Motor neuron (in vitro differentiated cells): ENCODE data around the gene SPOCK1. TPM values are rescaled to one million over a fixed set of nuclear protein-coding genes. Genes with fewer than 3 reads are reported as not detected.

Source experiments
- ATAC-seq, 8 experiments: fragments of 200-7000 bp; cut with Tn5 transposase; replicated peaks in 6 of 8; 2 replicates each; pipeline ENCODE4 v1.8.0; 2021; ENCODE audit warnings: mild to moderate bottlenecking in 8 of 8, moderate library complexity in 8 of 8
- H3K27ac ChIP-seq, 2 donors: fragments of 250-450 bp; sonication (Bioruptor Pico); 2 replicates each; pipeline ENCODE4 v1.9.0; 2021; ENCODE audit warnings: antibody characterized with exemption in 2 of 2, mild to moderate bottlenecking in 2 of 2, moderate library complexity in 1 of 2
- H3K4me1 ChIP-seq, 2 donors: fragments of 250-450 bp; sonication (Bioruptor Pico); replicated peaks in 1 of 2; 2 replicates each; pipeline ENCODE4 v1.6.1; 2021; ENCODE audit warnings: antibody characterized with exemption in 2 of 2, mild to moderate bottlenecking in 2 of 2, moderate library complexity in 1 of 2
- H3K4me3 ChIP-seq, 5 donors: fragments of 250-450 bp; sonication (Bioruptor Pico); 2 replicates each; pipeline ENCODE4 v1.9.0; 2021; ENCODE audit warnings: antibody characterized with exemption in 5 of 5, mild to moderate bottlenecking in 5 of 5, moderate library complexity in 4 of 5
- WGBS, 10 experiments: fragments of 450-650 bp; shearing (Covaris generic); methylation state at CpG; one replicate each; pipeline ENCODE4 v1.0.0; 2022; 5-methylcytosine and 5-hydroxymethylcytosine counted together
- in situ Hi-C, 9 experiments: fragments of 400-800 bp; cut with MboI; loops; one replicate each; pipeline ENCODE4 v1.15.0; 2021; ENCODE audit warnings: low sequenced_read_pairs in 9 of 9, low pct_unique_long_range_greater_than_20kb in 2 of 9; ENCODE audit not compliant: unreplicated experiment in 9 of 9
- total RNA-seq, 8 experiments: library from RNA; unstranded; fragments of 300-600 nt; gene quantifications; 2 replicates each; pipeline versions ENCODE4 v1.2.3 to v1.2.4, GENCODE V29; 2022

Gene SPOCK1
- total RNA-seq, 8 experiments from 2014 or later, result 9.4 to 154 (median 25.1) TPM

DNA sequence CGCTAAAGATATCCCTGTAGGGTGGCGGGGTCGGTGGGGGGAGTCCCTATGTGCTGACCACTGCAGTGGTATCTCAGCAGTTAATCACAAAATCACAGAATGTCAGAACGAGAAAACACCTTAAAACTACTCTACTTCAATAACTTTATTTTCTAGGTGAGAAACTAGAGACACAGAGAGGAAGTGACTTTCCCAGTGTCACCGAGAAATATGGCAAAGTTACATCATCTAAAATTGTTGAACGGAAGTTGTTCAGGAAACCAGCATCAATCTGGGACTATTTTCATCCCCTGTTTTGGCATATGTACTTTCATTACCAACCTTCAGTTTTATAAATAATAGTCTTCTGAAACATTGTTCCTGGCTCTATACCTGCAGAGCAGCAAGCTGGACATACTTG lies 384.0 kb downstream of the SPOCK1 start:
- Histone ChIP-seq H3K27ac (no peak overlapping the region), H3K4me3 (no peak overlapping the region), H3K4me1 (peaks cover 0 to 5% of the 10 kb centered on the region in 2 donors)
- in situ Hi-C loops, result no loop called here
- no peak for ATAC-seq
- 60 to 95% (median 83%) methylated on average over 1 to 6 of the region's 6 CpGs; no CpG with 5 or more reads in 3 of the 10 experiments for WGBS, 10 experiments

DNA sequence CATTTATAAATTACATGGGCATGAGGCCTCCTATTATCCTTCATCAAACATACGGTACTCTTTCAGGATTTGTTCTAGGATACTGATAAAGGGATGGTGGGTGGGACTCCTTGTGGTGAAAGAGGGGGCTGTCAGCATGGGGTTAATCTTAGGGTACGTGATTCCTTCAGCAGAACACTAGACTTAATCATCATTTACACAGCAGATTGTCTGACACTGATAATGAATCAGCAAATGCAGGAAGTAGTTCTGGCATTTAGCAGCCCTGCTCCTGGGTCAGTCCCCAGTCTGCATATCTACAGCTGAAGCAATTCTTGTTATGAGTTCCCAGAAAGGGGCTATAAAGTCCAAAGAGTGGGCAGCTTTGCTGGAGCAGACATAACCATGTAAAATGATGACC lies 384.6 kb downstream of the SPOCK1 start:
- ATAC-seq, result peak in 5 of 8 experiments; percentile 16 to 86 (median 75)
- H3K4me1 ChIP-seq, result peaks cover 0 to 5% of the 10 kb centered on the region in 2 donors
- H3K4me3 ChIP-seq, result no peak overlapping the region
- H3K27ac ChIP-seq, result no peak overlapping the region
- 17 to 100% (median 60%) methylated on average over 1 to 2 of the region's 2 CpGs; no CpG with 5 or more reads in 4 of the 10 experiments for WGBS, 10 experiments
- in situ Hi-C loops, result no loop called here

DNA sequence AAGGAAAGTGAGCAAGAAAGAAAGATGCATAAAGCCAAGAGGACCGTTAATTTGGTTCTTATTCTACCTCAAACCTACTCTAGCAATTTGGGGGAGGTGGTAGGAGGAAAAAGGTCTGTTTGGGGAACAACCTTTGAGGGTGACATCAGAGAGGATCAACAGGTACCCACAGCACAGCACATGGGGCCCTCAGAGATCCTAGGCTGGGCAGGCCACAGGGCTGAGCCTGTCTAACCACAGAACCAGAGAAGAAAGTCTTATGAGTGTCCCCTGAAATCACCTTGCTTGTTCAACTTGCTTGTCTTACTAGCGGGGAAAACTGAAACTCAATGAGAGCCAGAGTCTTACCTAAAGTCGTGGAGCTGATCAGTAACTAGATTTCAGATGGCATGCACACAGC lies 385.2 kb downstream of the SPOCK1 start:
- Histone ChIP-seq H3K27ac (no peak overlapping the region), H3K4me1 (peaks cover 0 to 5% of the 10 kb centered on the region in 2 donors), H3K4me3 (no peak overlapping the region)
- in situ Hi-C loops, result no loop called here
- WGBS, 10 experiments, result 50 to 93% (median 80%) methylated on average over 1 to 3 of the region's 3 CpGs
- ATAC-seq, result no peak

DNA sequence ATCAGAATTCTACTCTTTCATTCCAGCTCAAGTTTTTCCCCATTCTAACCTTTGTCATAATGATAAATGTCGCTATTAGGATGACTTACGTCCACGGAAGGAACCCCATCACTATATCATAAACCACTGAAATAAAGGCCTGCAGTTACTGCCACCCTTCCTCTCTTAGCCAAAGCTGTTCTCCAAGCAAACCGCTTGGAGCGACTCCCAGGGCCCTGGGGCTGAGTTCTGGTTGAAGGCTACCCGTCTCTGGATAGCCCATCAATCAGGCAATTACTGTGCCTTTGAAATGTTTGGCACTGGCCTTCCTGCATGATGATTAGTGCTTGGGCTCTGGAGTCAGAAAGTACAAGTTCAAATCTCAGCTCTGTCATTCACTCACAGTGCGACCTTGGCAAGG lies 386.0 kb downstream of the SPOCK1 start:
- in situ Hi-C loops, result no loop called here
- H3K4me3 ChIP-seq, result no peak overlapping the region
- H3K4me1 ChIP-seq, result peaks cover 0 to 5% of the 10 kb centered on the region in 2 donors
- no peak for ATAC-seq
- no peak overlapping the region for H3K27ac ChIP-seq
- WGBS, 10 experiments, result 75 to 96% (median 85%) methylated on average over 1 to 6 of the region's 7 CpGs; no CpG with 5 or more reads in 1 of the 10 experiments

DNA sequence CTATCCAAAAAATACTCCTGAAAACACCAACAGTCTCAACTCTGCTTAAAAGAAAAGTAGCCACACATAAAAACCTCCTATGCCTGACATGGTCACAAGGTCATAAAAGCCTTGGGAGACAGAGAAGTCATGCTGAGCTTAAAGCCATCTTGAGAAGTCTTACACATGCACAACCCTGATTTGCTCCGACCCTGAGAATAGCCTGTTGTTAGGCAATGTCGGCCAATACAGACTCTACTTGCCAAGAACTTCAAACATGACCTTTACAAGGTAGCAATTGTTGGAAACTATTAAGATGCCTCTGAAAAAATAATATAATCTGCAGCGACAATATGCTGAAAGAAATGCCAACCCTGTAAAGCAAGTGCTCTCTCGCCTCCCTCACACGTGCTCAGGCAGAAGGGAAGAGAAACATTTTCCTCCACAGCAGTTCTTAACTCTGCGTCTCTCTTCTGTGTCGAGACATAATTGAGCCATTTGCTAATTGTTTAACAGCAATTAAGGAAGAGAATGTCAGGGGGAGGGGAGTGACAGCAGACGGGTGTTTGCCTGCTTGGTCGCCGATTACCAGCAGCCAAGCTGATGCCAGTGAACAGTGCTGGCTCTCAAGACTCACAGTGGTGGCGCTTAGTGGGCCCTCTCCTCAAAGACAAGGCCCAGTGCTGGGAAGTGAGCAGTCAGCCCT lies 393.6 kb downstream of the SPOCK1 start:
- 60 to 100% (median 87%) methylated on average over 1 to 9 of the region's 11 CpGs; no CpG with 5 or more reads in 1 of the 10 experiments for WGBS, 10 experiments
- no peak for ATAC-seq
- Histone ChIP-seq H3K4me1 (no peaks in the 10 kb centered on the region), H3K27ac (no peak overlapping the region), H3K4me3 (no peak overlapping the region)
- in situ Hi-C loops, result no loop called here

DNA sequence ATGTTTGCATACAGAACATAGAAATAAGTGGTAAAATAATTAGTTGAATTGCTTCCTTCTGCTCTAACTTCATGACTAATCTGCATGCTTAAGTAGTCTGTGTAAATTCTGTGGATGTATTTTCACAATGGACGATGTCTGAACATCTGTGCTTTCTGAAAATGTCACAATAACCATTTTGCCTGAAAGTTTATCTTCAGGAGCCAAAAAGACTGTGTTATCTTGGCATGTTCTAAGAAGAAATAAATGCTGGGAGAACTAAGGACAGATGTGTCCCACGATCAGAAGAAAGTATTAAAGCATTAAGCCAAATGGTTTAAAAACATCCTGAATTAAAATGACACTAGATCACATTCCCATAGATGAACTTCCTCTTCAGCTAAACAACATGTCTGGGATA lies 397.6 kb downstream of the SPOCK1 start:
- peak in 2 of 8 experiments; percentile 40 to 43 for ATAC-seq
- H3K4me1 ChIP-seq, result no peaks in the 10 kb centered on the region
- no peak overlapping the region for H3K4me3 ChIP-seq
- in situ Hi-C loops, result no loop called here
- WGBS, 10 experiments, result 0 to 85% (median 50%) methylated on average over 1 to 2 of the region's 2 CpGs; no CpG with 5 or more reads in 1 of the 10 experiments
- H3K27ac ChIP-seq, result no peak overlapping the region

DNA sequence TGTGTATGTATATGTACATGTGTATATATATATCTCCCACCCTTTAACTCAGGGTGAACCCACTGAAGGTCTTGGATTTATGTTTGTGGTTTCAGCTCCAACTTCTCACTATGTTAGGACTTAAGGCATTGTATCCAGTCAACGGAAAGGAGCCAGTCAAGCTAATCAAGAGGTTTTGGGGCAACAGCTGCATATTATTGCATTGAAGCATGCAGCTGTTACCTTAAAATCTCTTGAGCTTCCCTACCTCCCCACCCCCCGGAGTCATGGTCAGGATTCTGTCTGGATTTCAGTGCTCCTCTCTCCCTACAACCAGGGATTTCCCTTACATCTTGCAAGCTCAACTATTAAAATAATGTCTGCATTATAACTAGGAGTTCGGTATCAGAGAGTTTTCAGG lies 399.5 kb downstream of the SPOCK1 start:
- ATAC-seq, result no peak
- WGBS, 10 experiments, result 84 to 100% (median 97%) methylated on average over 1 to 3 of the region's 3 CpGs; no CpG with 5 or more reads in 6 of the 10 experiments
- H3K27ac ChIP-seq, result no peak overlapping the region
- H3K4me1 ChIP-seq, result no peaks in the 10 kb centered on the region
- in situ Hi-C loops, result no loop called here
- H3K4me3 ChIP-seq, result no peak overlapping the region

DNA sequence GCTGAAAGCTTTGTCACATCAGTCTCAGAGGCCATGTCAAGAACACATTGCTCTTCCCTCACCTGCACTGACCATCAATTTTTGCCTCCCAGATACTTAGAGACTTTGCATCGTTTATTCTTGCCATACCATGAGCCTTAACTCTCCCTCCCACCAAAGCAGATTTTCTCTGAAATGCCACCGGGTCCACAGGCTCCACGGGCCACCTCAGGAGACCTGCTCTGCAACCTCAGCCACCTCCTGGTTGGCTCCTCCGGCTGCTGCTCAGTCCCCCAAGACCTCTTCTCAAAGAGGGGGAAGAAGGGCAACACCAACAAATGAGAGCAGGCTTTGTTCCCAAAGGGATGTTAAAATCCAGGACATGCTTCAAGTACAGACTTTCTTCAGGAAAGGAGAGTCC lies 400.5 kb downstream of the SPOCK1 start:
- no peaks in the 10 kb centered on the region for H3K4me1 ChIP-seq
- H3K27ac ChIP-seq, result no peak overlapping the region
- 40 to 100% (median 100%) methylated on average over 1 to 3 of the region's 4 CpGs; no CpG with 5 or more reads in 2 of the 10 experiments for WGBS, 10 experiments
- H3K4me3 ChIP-seq, result no peak overlapping the region
- in situ Hi-C loops, result no loop called here
- no peak for ATAC-seq

DNA sequence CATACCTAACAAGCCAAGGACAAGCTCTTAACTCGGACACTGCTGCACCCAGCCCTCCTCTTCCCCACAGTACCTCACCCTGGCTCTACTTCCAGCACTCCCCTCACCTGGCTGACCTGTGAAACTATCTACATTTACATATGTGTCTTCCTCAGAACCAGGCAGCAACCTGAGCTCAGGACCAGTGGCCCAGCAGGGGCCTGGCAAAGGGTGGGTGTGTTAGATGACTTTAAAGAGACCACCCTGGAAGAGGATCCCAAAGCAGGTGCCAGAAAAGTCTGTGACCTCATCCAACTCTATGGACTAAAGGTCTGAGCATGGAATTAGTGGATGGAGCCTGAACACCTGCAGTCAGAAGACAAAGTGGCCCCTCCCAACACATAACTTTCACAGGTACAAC lies 400.9 kb downstream of the SPOCK1 start:
- WGBS, 10 experiments, result 57 to 100% (median 86%) methylated on average over 1 of the region's 1 CpG; no CpG with 5 or more reads in 3 of the 10 experiments
- no peak for ATAC-seq
- H3K27ac ChIP-seq, result no peak overlapping the region
- H3K4me1 ChIP-seq, result no peaks in the 10 kb centered on the region
- no peak overlapping the region for H3K4me3 ChIP-seq
- in situ Hi-C loops, result no loop called here

DNA sequence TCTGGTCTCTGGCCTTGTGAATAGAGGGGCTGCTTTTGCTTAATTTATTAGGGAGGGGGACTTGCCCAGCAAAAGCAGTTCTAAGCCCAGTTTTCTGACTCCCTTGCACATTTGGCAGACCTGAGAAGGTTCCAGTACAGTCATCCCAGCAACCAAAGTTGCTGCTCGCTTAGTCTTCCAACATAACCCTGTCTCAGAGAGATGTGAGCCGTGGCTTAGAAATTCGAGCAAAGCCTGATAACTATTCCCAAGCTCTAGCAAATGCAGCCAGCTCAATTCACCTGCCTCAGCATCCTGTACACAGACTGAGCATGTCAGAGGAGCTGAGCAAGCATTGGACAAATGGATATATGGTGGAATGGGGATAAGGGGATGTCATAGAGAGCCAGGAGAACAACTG lies 401.9 kb downstream of the SPOCK1 start:
- WGBS, 10 experiments, result 77 to 93% (median 86%) methylated on average over 2 to 3 of the region's 3 CpGs; no CpG with 5 or more reads in 5 of the 10 experiments
- no peak overlapping the region for H3K4me3 ChIP-seq
- in situ Hi-C loops, result no loop called here

DNA sequence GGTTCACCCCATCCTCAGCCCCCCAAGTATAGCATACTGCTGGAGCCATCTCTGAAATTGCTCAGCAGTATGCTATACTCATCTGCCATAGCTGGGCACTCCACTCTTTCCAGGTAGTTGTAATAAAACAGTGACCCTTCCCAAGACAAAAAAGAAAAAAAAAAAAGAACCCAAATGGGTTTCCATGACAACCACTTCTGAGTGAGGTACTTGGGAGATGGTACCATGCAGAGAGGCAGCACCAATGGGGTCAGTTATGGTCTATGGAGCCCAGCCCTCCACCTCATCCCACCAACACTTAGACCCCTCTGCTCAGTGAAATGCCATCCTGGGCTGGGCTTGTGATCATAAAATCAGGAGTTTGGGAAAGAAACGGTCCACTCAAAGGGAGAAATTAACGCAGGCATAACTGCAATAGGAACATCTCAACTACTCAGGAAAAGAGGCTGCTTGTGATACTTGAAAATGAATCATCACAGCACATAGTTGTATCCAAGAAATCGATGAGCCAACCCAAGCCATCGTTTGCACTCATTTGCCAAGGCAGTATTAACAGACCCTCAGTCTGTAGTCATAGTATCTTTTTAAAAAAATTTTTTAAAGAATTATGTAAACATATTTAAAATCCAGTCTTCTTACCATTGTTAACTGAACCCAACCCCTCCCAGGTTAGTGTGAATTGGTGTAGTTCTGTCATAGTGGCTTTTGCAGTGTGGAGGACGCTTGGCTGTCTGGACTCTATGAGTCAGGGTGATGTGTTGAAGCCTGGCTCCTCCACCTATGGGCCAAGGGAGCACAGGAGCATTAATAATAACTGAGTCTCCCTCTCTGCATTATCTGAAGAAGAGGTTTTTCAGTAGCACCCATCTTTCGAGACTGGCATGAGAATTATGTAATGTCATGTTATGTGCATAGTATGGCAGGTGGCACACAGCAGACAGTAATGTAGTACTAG lies 402.7 kb downstream of the SPOCK1 start:
- WGBS, 10 experiments, result 9 to 100% (median 82%) methylated on average over 1 to 5 of the region's 6 CpGs; no CpG with 5 or more reads in 1 of the 10 experiments
- H3K4me1 ChIP-seq, result peaks cover 13 to 17% of the 10 kb centered on the region in 2 donors
- H3K4me3 ChIP-seq, result no peak overlapping the region
- no peak overlapping the region for H3K27ac ChIP-seq
- ATAC-seq, result peak in 2 of 8 experiments; percentile 30 to 41
- in situ Hi-C loops, result no loop called here

More for the DNA sequence above, 401.9 kb downstream of the SPOCK1 start:
- H3K4me1 ChIP-seq, result peaks cover 5 to 10% of the 10 kb centered on the region in 2 donors
- no peak overlapping the region for H3K27ac ChIP-seq
- ATAC-seq, result no peak

DNA sequence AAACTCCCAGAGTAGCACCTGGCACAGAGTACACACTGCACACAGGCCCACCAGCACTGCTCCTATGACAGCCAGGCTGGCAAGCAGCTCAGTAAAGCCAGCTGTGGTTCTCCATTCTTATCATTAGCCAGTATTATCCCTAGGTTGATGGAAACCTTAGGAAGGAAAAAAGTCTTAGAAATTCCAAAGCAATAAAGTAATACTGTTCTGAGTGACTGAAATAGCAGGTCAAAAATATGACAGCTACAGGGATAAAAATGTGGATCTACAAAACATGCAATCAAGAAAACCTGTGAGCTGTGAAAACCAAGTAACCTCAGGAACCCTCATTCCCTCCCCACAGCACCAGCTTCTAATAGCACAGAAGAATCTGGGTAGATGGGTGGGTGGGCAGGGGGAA lies 403.5 kb downstream of the SPOCK1 start:
- no peak for ATAC-seq
- H3K4me1 ChIP-seq, result peaks cover 21 to 25% of the 10 kb centered on the region in 2 donors
- in situ Hi-C loops, result no loop called here
- no peak overlapping the region for H3K27ac ChIP-seq
- H3K4me3 ChIP-seq, result no peak overlapping the region

DNA sequence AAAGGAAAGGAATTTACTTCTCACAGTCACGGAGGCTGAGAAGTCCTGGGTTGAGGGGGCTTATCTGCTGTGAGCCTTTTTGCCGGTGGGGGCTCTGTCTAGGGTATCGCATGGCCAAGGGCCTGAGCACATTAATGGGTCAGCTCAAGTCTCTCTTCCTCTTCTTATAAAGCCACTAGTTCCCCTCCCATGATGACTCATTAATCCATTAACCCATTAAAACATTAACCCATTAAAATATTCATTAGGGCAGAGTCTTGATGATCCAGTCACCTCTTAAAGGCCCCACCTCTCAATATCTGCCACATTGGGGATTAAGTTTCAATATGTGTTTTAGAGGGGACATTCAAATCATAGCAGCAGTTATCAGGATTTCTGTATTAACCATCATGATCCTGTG lies 406.3 kb downstream of the SPOCK1 start:
- in situ Hi-C loops, result no loop called here
- ATAC-seq, result peak in 1 of 8 experiments; percentile 11
- Histone ChIP-seq H3K27ac (no peak overlapping the region), H3K4me3 (no peak overlapping the region), H3K4me1 (peaks cover 25 to 31% of the 10 kb centered on the region in 2 donors)
- 48 to 100% (median 82%) methylated on average over 1 to 3 of the region's 3 CpGs; no CpG with 5 or more reads in 3 of the 10 experiments for WGBS, 10 experiments
